GM10266 (cell line): Measurements from ENCODE around the gene PADI2.

Experiments used
- DNase-seq: peaks from one replicate; pipeline ENCODE4 v3.0.0; 2012; ENCODE audit errors: extremely low spot score
- TF ChIP-seq, protein P1 (sequence below): IDR thresholded peaks from 2 replicates; pipeline ENCODE4 v1.5.1; 2012; ENCODE audit warnings: mild to moderate bottlenecking, low read depth; ENCODE audit not compliant: control insufficient read depth, insufficient read depth; ENCODE audit errors: missing control alignments

Gene PADI2

DNA sequence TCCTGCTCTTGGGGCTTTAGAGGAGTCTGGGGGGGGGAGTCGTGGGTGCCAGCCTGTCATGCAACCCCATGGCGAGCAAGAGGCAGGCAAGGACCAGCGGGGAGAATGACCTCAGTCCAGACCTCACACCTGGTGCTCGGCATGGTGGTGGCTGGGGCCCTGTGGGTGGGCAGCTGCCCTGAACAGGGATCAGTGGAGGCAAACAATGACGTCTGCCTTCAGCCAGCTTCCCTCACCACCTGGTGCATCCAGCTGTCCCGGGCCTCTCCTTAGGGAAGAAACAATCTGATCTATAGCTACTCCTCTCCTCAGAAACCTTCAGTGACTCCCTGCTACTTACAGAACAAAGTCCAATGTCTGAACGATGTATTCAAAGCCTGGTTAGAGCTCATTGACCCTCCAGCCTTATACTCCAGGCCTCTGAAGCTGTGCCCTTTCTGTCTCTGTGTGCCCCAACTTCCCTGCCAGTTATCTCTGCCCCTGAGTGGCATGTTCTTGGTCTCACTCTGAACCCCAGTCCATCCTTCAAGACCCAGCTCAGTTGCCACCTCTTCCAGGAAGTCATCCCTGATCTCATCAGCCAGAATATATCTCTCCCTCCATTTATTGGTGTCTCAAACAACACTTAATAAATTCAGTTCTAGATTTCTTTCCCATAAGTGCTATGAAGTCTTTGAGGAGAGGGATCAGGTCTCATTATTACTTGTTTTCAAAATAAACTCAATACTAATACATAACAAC lies 6.6 kb downstream of the PADI2 start:
- DNase-seq, result no peak
- TF ChIP-seq, protein P1, sequence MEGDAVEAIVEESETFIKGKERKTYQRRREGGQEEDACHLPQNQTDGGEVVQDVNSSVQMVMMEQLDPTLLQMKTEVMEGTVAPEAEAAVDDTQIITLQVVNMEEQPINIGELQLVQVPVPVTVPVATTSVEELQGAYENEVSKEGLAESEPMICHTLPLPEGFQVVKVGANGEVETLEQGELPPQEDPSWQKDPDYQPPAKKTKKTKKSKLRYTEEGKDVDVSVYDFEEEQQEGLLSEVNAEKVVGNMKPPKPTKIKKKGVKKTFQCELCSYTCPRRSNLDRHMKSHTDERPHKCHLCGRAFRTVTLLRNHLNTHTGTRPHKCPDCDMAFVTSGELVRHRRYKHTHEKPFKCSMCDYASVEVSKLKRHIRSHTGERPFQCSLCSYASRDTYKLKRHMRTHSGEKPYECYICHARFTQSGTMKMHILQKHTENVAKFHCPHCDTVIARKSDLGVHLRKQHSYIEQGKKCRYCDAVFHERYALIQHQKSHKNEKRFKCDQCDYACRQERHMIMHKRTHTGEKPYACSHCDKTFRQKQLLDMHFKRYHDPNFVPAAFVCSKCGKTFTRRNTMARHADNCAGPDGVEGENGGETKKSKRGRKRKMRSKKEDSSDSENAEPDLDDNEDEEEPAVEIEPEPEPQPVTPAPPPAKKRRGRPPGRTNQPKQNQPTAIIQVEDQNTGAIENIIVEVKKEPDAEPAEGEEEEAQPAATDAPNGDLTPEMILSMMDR, result no peak

DNA sequence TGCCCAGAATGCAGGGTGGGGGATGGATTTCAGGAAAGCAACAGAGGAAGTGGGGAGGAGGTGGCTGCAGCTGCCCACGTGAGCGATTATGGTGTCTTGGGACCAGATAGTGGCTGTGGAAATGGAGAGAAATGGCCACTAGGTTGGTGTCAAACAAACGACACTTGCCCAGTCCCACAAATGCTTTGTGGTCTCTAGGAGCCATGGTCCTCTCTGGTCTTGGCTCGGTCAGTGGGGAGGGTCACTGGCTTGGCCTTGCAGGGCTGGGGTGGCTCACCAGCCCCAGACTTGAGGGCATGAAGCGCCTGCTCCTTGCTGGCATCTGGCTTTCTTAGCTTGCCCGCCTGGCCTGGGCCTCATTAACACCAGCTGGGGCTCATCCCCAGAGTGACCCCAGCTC lies 7.2 kb downstream of the PADI2 start:
- TF ChIP-seq, protein P1, result no peak

DNA sequence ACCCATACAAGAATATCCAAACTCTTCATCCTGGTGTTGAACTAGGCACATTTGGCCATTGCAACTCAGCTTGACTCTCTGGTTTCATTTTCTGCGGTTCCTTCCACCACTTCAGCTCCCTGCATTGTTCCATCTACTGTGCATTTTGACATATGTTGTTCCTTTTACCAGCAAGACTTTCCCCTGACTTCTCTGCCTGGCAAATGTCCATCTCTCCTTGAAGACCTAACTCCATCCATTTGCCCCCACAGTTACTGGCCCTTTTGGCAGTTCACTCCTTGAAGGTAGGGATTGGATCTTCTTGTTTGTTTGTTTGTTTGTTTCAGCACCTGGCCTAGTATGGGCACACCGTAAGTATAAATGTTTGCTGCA lies 8.7 kb downstream of the PADI2 start:
- TF ChIP-seq, protein P1, result no peak
- no peak for DNase-seq

More for the DNA sequence above, 7.2 kb downstream of the PADI2 start:
- DNase-seq, result no peak

DNA sequence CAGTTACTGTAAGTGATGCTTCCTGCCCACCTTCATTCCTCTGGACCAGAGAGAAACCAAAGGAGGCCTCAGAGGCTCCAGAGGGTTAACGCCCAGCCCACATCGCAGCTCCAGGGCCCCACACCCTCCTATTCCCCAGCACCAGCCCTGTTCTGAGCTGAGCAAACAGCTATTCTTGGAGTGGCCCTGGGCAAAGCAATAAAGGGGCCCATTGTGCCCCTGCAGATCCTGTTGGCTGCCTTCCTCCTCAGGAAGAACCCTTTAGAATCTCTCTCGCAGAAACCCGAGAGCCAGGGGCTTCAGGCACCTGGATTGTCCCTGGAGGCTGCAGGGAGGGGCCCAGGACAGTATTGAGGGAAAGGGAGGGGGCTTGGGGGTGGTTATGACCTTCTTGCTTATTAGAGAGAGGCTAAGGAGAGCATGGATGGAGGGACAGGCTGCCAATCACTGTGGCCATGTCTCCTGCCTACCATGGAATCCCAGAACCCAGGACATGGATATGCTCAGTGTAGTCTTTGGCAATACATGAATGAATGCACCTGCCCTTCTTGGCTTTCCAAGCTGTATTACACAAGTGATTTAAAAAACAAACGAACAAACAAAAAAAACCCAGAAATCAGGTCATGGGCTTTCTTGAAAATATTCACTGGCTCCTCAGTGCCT lies 9.2 kb downstream of the PADI2 start:
- TF ChIP-seq, protein P1, result no peak

DNA sequence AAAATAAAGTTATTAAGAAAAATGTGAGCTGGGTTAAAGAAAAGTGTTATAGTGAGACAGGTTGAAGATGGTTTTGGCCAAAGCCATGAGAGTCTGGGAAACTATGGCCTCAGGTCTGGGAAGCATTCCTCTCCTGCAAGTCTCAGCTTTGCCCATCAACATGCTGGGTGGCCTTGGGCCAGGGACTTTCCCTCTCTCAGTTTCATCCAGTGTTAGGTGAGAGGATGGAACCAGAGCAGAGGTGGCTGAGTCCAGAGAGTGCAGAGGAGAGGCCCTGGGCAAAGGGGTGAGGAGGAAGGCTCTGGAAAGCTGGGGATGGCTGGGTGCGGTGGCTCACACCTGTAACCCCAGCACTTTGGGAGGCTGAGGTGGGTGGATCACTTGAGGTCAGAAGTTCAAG lies 10.5 kb downstream of the PADI2 start:
- DNase-seq, result no peak

More for the DNA sequence above, 9.2 kb downstream of the PADI2 start:
- no peak for DNase-seq

DNA sequence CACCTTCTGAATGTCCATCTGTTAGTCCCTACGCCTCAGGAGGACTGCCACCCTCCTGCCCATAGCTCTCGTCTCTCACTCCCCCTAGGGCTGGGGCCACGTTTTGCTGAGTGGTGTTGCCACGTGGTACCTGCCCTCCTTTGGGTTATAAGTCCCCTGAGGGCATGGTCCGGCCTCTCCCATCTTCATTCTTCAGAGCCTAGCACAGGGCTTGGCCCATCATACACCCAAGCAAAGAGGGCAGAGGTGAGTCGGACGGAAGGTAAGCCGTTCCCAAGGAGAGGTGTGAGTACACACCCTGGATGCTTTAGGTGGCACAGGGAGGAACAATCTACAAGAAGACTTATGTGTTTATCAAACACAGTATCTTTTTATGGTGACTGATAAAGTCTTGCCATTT lies 10.9 kb downstream of the PADI2 start:
- TF ChIP-seq, protein P1, result no peak

More for the DNA sequence above, 10.5 kb downstream of the PADI2 start:
- TF ChIP-seq, protein P1, result no peak

DNA sequence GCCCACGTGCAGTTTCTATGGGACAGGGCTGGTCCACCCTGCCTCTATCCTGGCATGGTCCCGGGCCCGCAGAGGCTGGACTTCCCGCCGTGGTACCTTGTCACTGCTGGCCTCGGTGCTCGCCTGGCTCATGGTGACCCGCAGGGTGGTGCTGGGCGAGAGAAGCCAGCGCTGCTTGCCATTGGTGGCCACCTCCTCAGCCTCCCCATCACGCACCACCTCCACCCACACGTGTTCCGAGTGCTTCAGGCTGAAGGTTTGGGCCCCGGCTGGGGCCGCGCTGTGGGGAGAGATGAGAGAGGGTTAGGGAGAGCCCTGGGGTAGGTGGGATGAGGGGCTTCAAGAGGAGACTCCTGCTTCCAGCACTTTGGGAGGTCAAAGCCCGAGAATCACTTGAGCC lies 14.5 kb downstream of the PADI2 start:
- TF ChIP-seq, protein P1, result no peak
- no peak for DNase-seq

More for the DNA sequence above, 10.9 kb downstream of the PADI2 start:
- no peak for DNase-seq
